Liver (tissue), 9 donors: ENCODE measurements around the gene PLXNB2. TPM values are rescaled to one million over a fixed set of nuclear protein-coding genes. Genes with fewer than 3 reads are reported as not detected.

Source experiments
- DNase-seq: peaks from one replicate; pipeline ENCODE4 v3.0.0-alpha.2; 2017; ENCODE audit warnings: low spot score
- H3K27ac ChIP-seq, 2 donors: one replicate each; pipeline ENCODE4 v1.7.0; 2013; ENCODE audit warnings: inconsistent platforms in 2 of 2, low read length in 2 of 2, control low read depth in 1 of 2, low read depth in 1 of 2, mild to moderate bottlenecking in 1 of 2
- H3K27me3 ChIP-seq, 4 donors: one replicate each; pipeline versions ENCODE4 v1.6.1 to v1.7.0; 2013; ENCODE audit warnings: low read length in 3 of 4, inconsistent platforms in 1 of 4, mild to moderate bottlenecking in 1 of 4, moderate library complexity in 1 of 4; ENCODE audit not compliant: control insufficient read depth in 4 of 4, insufficient read depth in 4 of 4
- H3K36me3 ChIP-seq, 4 donors: one replicate each; pipeline versions ENCODE4 v1.6.1 to v1.7.0; 2013; ENCODE audit warnings: low read length in 3 of 4, mild to moderate bottlenecking in 3 of 4, low read depth in 1 of 4, moderate library complexity in 1 of 4; ENCODE audit not compliant: control insufficient read depth in 4 of 4, insufficient read depth in 3 of 4
- H3K4me1 ChIP-seq, 4 donors: one replicate each; pipeline versions ENCODE4 v1.6.1 to v1.7.0; 2013; ENCODE audit warnings: low read length in 3 of 4, mild to moderate bottlenecking in 3 of 4, moderate library complexity in 1 of 4; ENCODE audit not compliant: control insufficient read depth in 4 of 4, insufficient read depth in 4 of 4
- H3K4me3 ChIP-seq, 3 donors: one replicate each; pipeline versions ENCODE4 v1.6.1 to v1.7.0; 2013; ENCODE audit warnings: low read length in 3 of 3, control low read depth in 1 of 3, low read depth in 1 of 3, mild to moderate bottlenecking in 1 of 3
- H3K9ac ChIP-seq, 2 donors: one replicate each; pipeline ENCODE4 v1.7.0; 2013; ENCODE audit warnings: low read length in 2 of 2, mild to moderate bottlenecking in 2 of 2, moderate library complexity in 2 of 2, control low read depth in 1 of 2, low read depth in 1 of 2
- H3K9me3 ChIP-seq, 4 donors: one replicate each; pipeline versions ENCODE4 v1.6.1 to v1.7.0; 2013; ENCODE audit warnings: low read length in 3 of 4; ENCODE audit not compliant: control insufficient read depth in 4 of 4
- EGR1 ChIP-seq, 2 donors: IDR thresholded peaks; 2 replicates each; pipeline ENCODE4 v1.6.1; 2016 to 2018; ENCODE audit warnings: antibody characterized with exemption in 2 of 2, low read depth in 2 of 2
- FOXA1 ChIP-seq: IDR thresholded peaks from 2 replicates; pipeline ENCODE4 v1.6.1; 2016; ENCODE audit warnings: antibody characterized with exemption
- FOXA2 ChIP-seq: IDR thresholded peaks from 2 replicates; pipeline ENCODE4 v1.6.1; 2016; ENCODE audit warnings: antibody characterized with exemption
- GABPA ChIP-seq, 2 donors: IDR thresholded peaks in 1 of 2; conservative IDR thresholded peaks in 1 of 2; 2 replicates each; pipeline ENCODE4 v1.6.1; 2016; ENCODE audit warnings: antibody characterized with exemption in 2 of 2, mild to moderate bottlenecking in 1 of 2, moderate library complexity in 1 of 2
- HNF4A ChIP-seq, 2 donors: conservative IDR thresholded peaks; 2 replicates each; pipeline ENCODE4 v1.6.1; 2016; ENCODE audit warnings: antibody characterized with exemption in 2 of 2, mild to moderate bottlenecking in 2 of 2
- HNF4G ChIP-seq: IDR thresholded peaks from 2 replicates; pipeline ENCODE4 v1.6.1; 2016; ENCODE audit warnings: antibody characterized with exemption
- JUND ChIP-seq, 2 donors: IDR thresholded peaks; 2 replicates each; pipeline ENCODE4 v1.6.1; 2016; ENCODE audit warnings: antibody characterized with exemption in 2 of 2
- NR2F2 ChIP-seq: IDR thresholded peaks from 2 replicates; pipeline ENCODE4 v1.6.1; 2016; ENCODE audit warnings: antibody characterized with exemption
- RAD21 ChIP-seq, 2 donors: IDR thresholded peaks; 2 replicates each; pipeline ENCODE4 v1.6.1; 2016; ENCODE audit warnings: antibody characterized with exemption in 2 of 2, mild to moderate bottlenecking in 2 of 2
- RXRA ChIP-seq, 2 donors: IDR thresholded peaks; 2 replicates each; pipeline ENCODE4 v1.6.1; 2017 to 2018; ENCODE audit warnings: antibody characterized with exemption in 2 of 2, mild to moderate bottlenecking in 1 of 2
- TAF1 ChIP-seq: conservative IDR thresholded peaks from 2 replicates; pipeline ENCODE4 v1.6.1; 2016; ENCODE audit warnings: antibody characterized with exemption, mild to moderate bottlenecking
- YY1 ChIP-seq: IDR thresholded peaks from 2 replicates; pipeline ENCODE4 v1.6.1; 2016; ENCODE audit warnings: antibody characterized with exemption, mild to moderate bottlenecking
- WGBS: extraction: QIAGEN DNeasy Blood & Tissue Kit; methylation state at CpG from one replicate; pipeline ENCODE4 v1.1.7; 2013; 5-methylcytosine and 5-hydroxymethylcytosine counted together
- polyA plus RNA-seq, 2 donors: library from polyadenylated mRNA; stranded (reverse) in 1 of 2; unstranded in 1 of 2; fragments of 200-250 nt in 1 of 2; fragments of >200 nt in 1 of 2; fragmentation: Nextera tagmentation in 1 of 2; extraction: Ambion mirVana in 1 of 2; gene quantifications; one replicate each; pipeline versions ENCODE4 v1.2.1 to v1.2.3, GENCODE V29; 2013 to 2015
- total RNA-seq, 2 donors: library from RNA; depleted of rRNA; stranded (reverse); fragments of >200 nt; gene quantifications; one replicate each; pipeline ENCODE4 v1.2.3, GENCODE V29; 2014
- TF ChIP-seq, protein P1 (sequence below): IDR thresholded peaks from 2 replicates; pipeline ENCODE4 v1.6.1; 2016; ENCODE audit warnings: antibody characterized with exemption
- TF ChIP-seq, protein P2 (sequence below): fragments of 150-350 bp; IDR thresholded peaks from 2 replicates; pipeline ENCODE4 v1.5.1; 2017; ENCODE audit warnings: improper control_type of control experiment, low read depth, low read length; ENCODE audit not compliant: missing input control
- TF ChIP-seq, protein P3 (sequence below): IDR thresholded peaks from 2 replicates; pipeline ENCODE4 v1.6.1; 2016; ENCODE audit warnings: antibody characterized with exemption
- TF ChIP-seq, protein P4 (sequence below): IDR thresholded peaks from 2 replicates; pipeline ENCODE4 v1.6.1; 2016; ENCODE audit warnings: antibody characterized with exemption
- TF ChIP-seq, protein P5 (sequence below): IDR thresholded peaks from 2 replicates; pipeline ENCODE4 v1.6.1; 2016; ENCODE audit warnings: antibody characterized with exemption, mild to moderate bottlenecking
- donor health status: healthy.
- donor health status: healthy.
- donor health status: healthy.
- donor health status: healthy.
- donor health status: healthy.

The PLXNB2 gene
- total and polyA plus RNA-seq, 4 donors = 28.8 to 95.7 (median 73.9) TPM

DNA sequence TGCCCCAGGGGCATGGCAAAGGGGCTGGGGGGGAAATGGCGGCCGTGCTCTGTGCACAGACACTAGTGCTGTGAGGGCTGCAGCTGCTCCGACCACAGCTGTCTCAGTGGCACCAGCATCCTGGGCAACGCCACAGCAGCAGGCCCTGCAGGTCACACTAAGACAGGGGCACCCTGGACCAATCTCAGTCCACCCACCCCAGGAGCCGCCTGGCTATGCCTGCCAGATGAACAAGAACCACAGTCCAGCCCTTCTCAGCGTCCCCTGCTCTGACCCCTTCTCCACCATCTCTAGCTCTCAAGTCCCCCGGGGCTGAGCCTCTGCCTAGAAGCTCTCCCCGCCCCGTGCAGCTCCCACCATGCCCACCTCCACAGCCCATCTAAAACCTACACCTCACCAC is 79.1 kb downstream of the PLXNB2 start:
- WGBS = 97% methylated on average over 9 of the region's 9 CpGs
- DNase-seq = no peak
- no peaks in the 10 kb centered on the region for H3K4me1 ChIP-seq
- TF ChIP-seq TAF1 = no peak
- TF ChIP-seq NR2F2 = no peak
- no peak for TF ChIP-seq JUND (IDR thresholded peaks at IDR 0.05)
- TF ChIP-seq, protein P1, sequence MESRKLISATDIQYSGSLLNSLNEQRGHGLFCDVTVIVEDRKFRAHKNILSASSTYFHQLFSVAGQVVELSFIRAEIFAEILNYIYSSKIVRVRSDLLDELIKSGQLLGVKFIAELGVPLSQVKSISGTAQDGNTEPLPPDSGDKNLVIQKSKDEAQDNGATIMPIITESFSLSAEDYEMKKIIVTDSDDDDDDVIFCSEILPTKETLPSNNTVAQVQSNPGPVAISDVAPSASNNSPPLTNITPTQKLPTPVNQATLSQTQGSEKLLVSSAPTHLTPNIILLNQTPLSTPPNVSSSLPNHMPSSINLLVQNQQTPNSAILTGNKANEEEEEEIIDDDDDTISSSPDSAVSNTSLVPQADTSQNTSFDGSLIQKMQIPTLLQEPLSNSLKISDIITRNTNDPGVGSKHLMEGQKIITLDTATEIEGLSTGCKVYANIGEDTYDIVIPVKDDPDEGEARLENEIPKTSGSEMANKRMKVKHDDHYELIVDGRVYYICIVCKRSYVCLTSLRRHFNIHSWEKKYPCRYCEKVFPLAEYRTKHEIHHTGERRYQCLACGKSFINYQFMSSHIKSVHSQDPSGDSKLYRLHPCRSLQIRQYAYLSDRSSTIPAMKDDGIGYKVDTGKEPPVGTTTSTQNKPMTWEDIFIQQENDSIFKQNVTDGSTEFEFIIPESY = no peak
- TF ChIP-seq, protein P2, sequence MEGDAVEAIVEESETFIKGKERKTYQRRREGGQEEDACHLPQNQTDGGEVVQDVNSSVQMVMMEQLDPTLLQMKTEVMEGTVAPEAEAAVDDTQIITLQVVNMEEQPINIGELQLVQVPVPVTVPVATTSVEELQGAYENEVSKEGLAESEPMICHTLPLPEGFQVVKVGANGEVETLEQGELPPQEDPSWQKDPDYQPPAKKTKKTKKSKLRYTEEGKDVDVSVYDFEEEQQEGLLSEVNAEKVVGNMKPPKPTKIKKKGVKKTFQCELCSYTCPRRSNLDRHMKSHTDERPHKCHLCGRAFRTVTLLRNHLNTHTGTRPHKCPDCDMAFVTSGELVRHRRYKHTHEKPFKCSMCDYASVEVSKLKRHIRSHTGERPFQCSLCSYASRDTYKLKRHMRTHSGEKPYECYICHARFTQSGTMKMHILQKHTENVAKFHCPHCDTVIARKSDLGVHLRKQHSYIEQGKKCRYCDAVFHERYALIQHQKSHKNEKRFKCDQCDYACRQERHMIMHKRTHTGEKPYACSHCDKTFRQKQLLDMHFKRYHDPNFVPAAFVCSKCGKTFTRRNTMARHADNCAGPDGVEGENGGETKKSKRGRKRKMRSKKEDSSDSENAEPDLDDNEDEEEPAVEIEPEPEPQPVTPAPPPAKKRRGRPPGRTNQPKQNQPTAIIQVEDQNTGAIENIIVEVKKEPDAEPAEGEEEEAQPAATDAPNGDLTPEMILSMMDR = no peak
- no peak for TF ChIP-seq HNF4G
- no peak for TF ChIP-seq EGR1 (IDR thresholded peaks at IDR 0.05; ENCODE audit: low read depth in 2 of 2)
- no peak overlapping the region for H3K27ac ChIP-seq
- H3K4me3 ChIP-seq = no peak overlapping the region
- H3K36me3 ChIP-seq = peaks cover 7 to 58% (median 23%) of the 10 kb centered on the region in 4 donors
- no peak overlapping the region for H3K9ac ChIP-seq
- no peaks in the 10 kb centered on the region for H3K27me3 ChIP-seq
- no peaks in the 10 kb centered on the region for H3K9me3 ChIP-seq

DNA sequence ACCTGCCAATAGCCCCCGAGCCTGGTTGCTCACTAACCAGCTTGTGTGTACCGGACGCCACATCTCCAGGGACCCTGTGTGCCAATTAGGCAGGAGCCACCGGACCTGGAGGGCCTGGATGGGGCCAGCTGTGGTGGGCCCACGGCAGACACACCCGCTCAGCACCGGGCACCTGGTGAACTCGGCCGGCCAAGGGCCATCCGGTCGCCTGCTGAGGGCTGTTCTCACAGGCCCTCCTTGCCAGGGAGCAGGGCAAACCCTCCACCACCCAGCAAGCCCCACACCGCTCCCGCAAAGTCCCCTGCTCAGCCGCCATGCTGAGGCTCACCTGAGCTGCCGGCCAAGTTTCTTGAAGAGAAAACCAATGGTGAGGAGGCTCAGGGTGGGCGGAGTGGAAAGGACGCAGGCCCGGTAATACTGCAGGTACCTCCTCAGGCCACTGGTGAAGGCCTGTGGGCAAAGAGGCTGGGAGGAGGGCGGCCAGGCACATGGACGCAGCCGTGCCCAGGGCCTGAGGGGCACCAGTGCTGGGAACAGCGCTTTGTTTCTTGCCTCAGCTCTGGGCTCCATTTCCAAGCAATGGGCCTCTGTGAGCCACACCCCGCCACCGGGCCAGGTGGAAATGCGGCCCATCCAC is 79.7 kb downstream of the PLXNB2 start:
- 92% methylated on average over 25 of the region's 25 CpGs for WGBS
- H3K27ac ChIP-seq = no peak overlapping the region
- TF ChIP-seq HNF4A (conservative IDR thresholded peaks at IDR 0.05) (no peak), EGR1 (IDR thresholded peaks at IDR 0.05; ENCODE audit: low read depth in 2 of 2) (no peak), HNF4G (no peak), FOXA1 (no peak), YY1 (no peak), RAD21 (IDR thresholded peaks at IDR 0.05) (no peak), TAF1 (no peak), NR2F2 (no peak), FOXA2 (no peak), GABPA (IDR thresholded peaks at IDR 0.05 in 1 of 2, conservative IDR thresholded peaks at IDR 0.05 in 1 of 2) (no peak), JUND (IDR thresholded peaks at IDR 0.05) (no peak), RXRA (IDR thresholded peaks at IDR 0.05) (no peak)
- TF ChIP-seq, protein P3, sequence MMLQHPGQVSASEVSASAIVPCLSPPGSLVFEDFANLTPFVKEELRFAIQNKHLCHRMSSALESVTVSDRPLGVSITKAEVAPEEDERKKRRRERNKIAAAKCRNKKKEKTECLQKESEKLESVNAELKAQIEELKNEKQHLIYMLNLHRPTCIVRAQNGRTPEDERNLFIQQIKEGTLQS = no peak
- TF ChIP-seq, protein P1 = no peak
- TF ChIP-seq, protein P2 = no peak
- TF ChIP-seq, protein P4, sequence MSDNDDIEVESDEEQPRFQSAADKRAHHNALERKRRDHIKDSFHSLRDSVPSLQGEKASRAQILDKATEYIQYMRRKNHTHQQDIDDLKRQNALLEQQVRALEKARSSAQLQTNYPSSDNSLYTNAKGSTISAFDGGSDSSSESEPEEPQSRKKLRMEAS = no peak
- TF ChIP-seq, protein P5, sequence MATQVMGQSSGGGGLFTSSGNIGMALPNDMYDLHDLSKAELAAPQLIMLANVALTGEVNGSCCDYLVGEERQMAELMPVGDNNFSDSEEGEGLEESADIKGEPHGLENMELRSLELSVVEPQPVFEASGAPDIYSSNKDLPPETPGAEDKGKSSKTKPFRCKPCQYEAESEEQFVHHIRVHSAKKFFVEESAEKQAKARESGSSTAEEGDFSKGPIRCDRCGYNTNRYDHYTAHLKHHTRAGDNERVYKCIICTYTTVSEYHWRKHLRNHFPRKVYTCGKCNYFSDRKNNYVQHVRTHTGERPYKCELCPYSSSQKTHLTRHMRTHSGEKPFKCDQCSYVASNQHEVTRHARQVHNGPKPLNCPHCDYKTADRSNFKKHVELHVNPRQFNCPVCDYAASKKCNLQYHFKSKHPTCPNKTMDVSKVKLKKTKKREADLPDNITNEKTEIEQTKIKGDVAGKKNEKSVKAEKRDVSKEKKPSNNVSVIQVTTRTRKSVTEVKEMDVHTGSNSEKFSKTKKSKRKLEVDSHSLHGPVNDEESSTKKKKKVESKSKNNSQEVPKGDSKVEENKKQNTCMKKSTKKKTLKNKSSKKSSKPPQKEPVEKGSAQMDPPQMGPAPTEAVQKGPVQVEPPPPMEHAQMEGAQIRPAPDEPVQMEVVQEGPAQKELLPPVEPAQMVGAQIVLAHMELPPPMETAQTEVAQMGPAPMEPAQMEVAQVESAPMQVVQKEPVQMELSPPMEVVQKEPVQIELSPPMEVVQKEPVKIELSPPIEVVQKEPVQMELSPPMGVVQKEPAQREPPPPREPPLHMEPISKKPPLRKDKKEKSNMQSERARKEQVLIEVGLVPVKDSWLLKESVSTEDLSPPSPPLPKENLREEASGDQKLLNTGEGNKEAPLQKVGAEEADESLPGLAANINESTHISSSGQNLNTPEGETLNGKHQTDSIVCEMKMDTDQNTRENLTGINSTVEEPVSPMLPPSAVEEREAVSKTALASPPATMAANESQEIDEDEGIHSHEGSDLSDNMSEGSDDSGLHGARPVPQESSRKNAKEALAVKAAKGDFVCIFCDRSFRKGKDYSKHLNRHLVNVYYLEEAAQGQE = no peak
- no peak overlapping the region for H3K9ac ChIP-seq
- no peak overlapping the region for H3K4me3 ChIP-seq
- DNase-seq = no peak
- H3K4me1 ChIP-seq = no peaks in the 10 kb centered on the region
- H3K27me3 ChIP-seq = no peaks in the 10 kb centered on the region
- no peaks in the 10 kb centered on the region for H3K9me3 ChIP-seq
- peaks cover 8 to 59% (median 24%) of the 10 kb centered on the region in 4 donors for H3K36me3 ChIP-seq
